GM12878 (cell line): ENCODE results near the gene SNAI3. TPM values are rescaled to one million over a fixed set of nuclear protein-coding genes. Genes with fewer than 3 reads are reported as not detected.

ENCODE experiments used
- BHLHE40 ChIP-seq, 2 experiments: fragments of 450-650 bp in 1 of 2; IDR thresholded peaks; 2 replicates each; pipeline ENCODE4 v1.6.1; 2011 to 2017; ENCODE audit warnings: low read depth in 2 of 2, borderline replicate concordance in 1 of 2, improper control_type of control experiment in 1 of 2, low read length in 1 of 2, mild to moderate bottlenecking in 1 of 2
- GABPA ChIP-seq: IDR thresholded peaks from 2 replicates; pipeline ENCODE4 v1.6.1; 2014; ENCODE audit warnings: antibody characterized with exemption, low read depth, mild to moderate bottlenecking, inconsistent platforms
- LARP7 ChIP-seq: fragments of 450-650 bp; IDR thresholded peaks from 2 replicates; pipeline ENCODE4 v1.6.1; 2017; ENCODE audit warnings: mild to moderate bottlenecking
- NFYA ChIP-seq: IDR thresholded peaks from 2 replicates; pipeline ENCODE4 v1.6.1; 2011; ENCODE audit warnings: low read depth, mild to moderate bottlenecking, low read length, improper control_type of control experiment, borderline replicate concordance
- POLR2AphosphoS2 ChIP-seq: IDR thresholded peaks from 2 replicates; pipeline ENCODE4 v1.6.1; 2011; ENCODE audit warnings: low read depth, mild to moderate bottlenecking, low read length, improper control_type of control experiment, moderate library complexity
- SRF ChIP-seq, 2 experiments: IDR thresholded peaks; 2 replicates each; pipeline ENCODE4 v1.6.1; 2011; ENCODE audit warnings: low read depth in 2 of 2, low read length in 2 of 2, mild to moderate bottlenecking in 1 of 2, moderate library complexity in 1 of 2
- SUPT20H ChIP-seq: IDR thresholded peaks from 2 replicates; pipeline ENCODE4 v1.6.1; 2011; ENCODE audit warnings: low read depth, mild to moderate bottlenecking, low read length, moderate library complexity, borderline replicate concordance; ENCODE audit not compliant: control insufficient read depth
- TCF3 ChIP-seq: IDR thresholded peaks from 2 replicates; pipeline ENCODE4 v1.6.1; 2012; ENCODE audit warnings: low read depth, mild to moderate bottlenecking, low read length, borderline replicate concordance; ENCODE audit not compliant: insufficient read depth
- WRNIP1 ChIP-seq: IDR thresholded peaks from 2 replicates; pipeline ENCODE4 v1.6.1; 2011; ENCODE audit warnings: low read depth, low read length, improper control_type of control experiment, borderline replicate concordance
- polyA plus RNA-seq, 11 experiments: library from polyadenylated mRNA; depleted of rRNA in 4 of 11; unstranded in 6 of 11; stranded (reverse) in 5 of 11; fragments of >200 nt; fragmentation: Nextera tagmentation in 4 of 11; fragmentation: Illumina TruSeq in 1 of 11; extraction: Ambion mirVana in 4 of 11; extraction: Trizol in 1 of 11; gene quantifications; 1 replicate in 1 of 11; 2 replicates in 10 of 11; pipeline versions ENCODE4 v1.2.1 to v1.2.3, GENCODE V29; 2011 to 2016; ENCODE audit warnings: inconsistent platforms in 2 of 11, missing spikeins in 2 of 11, low read depth in 1 of 11
- total RNA-seq, 4 experiments: library from RNA; depleted of rRNA in 3 of 4; stranded (reverse); fragments of >200 nt in 3 of 4; fragmentation: Illumina TruSeq in 1 of 4; extraction: Trizol in 1 of 4; gene quantifications; 2 replicates each; pipeline versions ENCODE4 v1.2.1 to v1.2.3, GENCODE V29; 2013 to 2021
- TF ChIP-seq, protein P1 (sequence below): fragments of 450-650 bp; IDR thresholded peaks from 2 replicates; pipeline ENCODE4 v1.6.1; 2017; ENCODE audit warnings: borderline replicate concordance
- TF ChIP-seq, protein P2 (sequence below): fragments of 450-650 bp; IDR thresholded peaks from 2 replicates; pipeline ENCODE4 v1.6.1; 2017; ENCODE audit warnings: mild to moderate bottlenecking, low read depth, inconsistent platforms; ENCODE audit not compliant: poor library complexity, severe bottlenecking

The SNAI3 gene
- total and polyA plus RNA-seq, 10 of the 15 experiments (the other 5 are each of a cell fraction or from before 2014, with no cell fraction given), result 0.21 to 7.4 (median 3.0) TPM

DNA sequence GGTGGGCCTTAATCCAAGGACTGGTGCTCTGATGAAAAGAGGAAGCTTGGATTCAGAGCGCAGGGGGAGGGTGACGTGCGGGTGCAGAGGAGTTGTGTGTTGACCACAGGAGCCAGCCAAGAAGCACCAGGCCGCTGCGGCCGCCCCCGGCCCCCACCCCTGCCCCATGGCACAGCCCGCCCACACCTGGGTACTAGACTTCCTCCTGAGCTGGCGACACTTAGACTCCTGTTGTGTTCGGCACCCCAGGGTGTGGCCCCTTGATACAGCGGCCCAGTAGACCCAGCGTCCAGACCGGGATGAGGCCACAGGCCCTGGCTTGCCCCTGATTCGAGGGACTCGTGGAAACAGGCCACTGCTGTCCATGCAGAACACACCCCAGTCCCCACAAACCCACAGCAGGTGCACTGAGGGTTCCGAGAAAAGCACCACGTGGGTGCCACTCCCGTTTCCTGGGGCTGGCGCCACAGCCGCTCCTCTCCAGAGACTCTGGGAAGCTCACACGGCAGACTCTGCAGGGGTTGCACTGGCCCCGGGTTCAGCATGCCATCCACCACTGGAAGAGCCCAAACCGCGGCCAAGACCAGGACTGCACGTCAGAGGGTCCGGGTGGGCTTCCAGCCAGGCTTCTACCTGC lies 5.7 kb upstream of the SNAI3 start (continued):
- TF ChIP-seq, protein P1, sequence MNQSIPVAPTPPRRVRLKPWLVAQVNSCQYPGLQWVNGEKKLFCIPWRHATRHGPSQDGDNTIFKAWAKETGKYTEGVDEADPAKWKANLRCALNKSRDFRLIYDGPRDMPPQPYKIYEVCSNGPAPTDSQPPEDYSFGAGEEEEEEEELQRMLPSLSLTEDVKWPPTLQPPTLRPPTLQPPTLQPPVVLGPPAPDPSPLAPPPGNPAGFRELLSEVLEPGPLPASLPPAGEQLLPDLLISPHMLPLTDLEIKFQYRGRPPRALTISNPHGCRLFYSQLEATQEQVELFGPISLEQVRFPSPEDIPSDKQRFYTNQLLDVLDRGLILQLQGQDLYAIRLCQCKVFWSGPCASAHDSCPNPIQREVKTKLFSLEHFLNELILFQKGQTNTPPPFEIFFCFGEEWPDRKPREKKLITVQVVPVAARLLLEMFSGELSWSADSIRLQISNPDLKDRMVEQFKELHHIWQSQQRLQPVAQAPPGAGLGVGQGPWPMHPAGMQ, result no peak
- no peak for TF ChIP-seq NFYA
- TF ChIP-seq WRNIP1, result no peak
- TF ChIP-seq POLR2AphosphoS2, result no peak
- no peak for TF ChIP-seq GABPA
- TF ChIP-seq, protein P2, sequence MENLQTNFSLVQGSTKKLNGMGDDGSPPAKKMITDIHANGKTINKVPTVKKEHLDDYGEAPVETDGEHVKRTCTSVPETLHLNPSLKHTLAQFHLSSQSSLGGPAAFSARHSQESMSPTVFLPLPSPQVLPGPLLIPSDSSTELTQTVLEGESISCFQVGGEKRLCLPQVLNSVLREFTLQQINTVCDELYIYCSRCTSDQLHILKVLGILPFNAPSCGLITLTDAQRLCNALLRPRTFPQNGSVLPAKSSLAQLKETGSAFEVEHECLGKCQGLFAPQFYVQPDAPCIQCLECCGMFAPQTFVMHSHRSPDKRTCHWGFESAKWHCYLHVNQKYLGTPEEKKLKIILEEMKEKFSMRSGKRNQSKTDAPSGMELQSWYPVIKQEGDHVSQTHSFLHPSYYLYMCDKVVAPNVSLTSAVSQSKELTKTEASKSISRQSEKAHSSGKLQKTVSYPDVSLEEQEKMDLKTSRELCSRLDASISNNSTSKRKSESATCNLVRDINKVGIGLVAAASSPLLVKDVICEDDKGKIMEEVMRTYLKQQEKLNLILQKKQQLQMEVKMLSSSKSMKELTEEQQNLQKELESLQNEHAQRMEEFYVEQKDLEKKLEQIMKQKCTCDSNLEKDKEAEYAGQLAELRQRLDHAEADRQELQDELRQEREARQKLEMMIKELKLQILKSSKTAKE, result no peak
- peak in 1 of 2 experiments; percentile 17; a peak in 1 of 4 replicates for TF ChIP-seq BHLHE40 (IDR thresholded peaks at IDR 0.05; ENCODE audit: borderline replicate concordance in 1 of 2, low read depth in 2 of 2, low read length in 1 of 2)
- no peak for TF ChIP-seq LARP7
- TF ChIP-seq SRF (IDR thresholded peaks at IDR 0.05; ENCODE audit: low read depth in 2 of 2, low read length in 2 of 2), result no peak
- TF ChIP-seq SUPT20H, result no peak
- peak; percentile 33; the same call in 1 of the 2 replicates for TF ChIP-seq TCF3
- TF ChIP-seq, all 136 proteins: peak for 11
